Suprapubic skin (tissue), 4 donors: ENCODE results near the gene NCKAP5. TPM values are rescaled to one million over a fixed set of nuclear protein-coding genes. Genes with fewer than 3 reads are reported as not detected.

Experiments
- DNase-seq, 2 donors: peaks; one replicate each; pipeline ENCODE4 v3.0.0-alpha.2; 2019; ENCODE audit warnings: low spot score in 2 of 2
- H3K27ac ChIP-seq: fragments of 200-600 bp; sonication (generic); one replicate; pipeline ENCODE4 v1.5.1; 2019
- H3K27me3 ChIP-seq: fragments of 200-600 bp; sonication (generic); one replicate; pipeline ENCODE4 v1.5.1; 2019
- H3K36me3 ChIP-seq: fragments of 200-600 bp; sonication (generic); one replicate; pipeline ENCODE4 v1.5.1; 2019
- H3K4me1 ChIP-seq: fragments of 200-600 bp; sonication (generic); one replicate; pipeline ENCODE4 v1.5.1; 2019
- H3K4me3 ChIP-seq: fragments of 200-600 bp; sonication (generic); one replicate; pipeline ENCODE4 v1.5.1; 2019; ENCODE audit warnings: mild to moderate bottlenecking
- H3K9me3 ChIP-seq: fragments of 200-600 bp; sonication (generic); one replicate; pipeline ENCODE4 v1.5.1; 2019
- EP300 ChIP-seq: sonication (generic); formaldehyde crosslinking; IDR thresholded peaks from one replicate; pipeline ENCODE4 v1.6.1; 2017; ENCODE audit warnings: antibody characterized with exemption
- POLR2A ChIP-seq, 2 donors: fragments of 450-650 bp; IDR thresholded peaks; one replicate each; pipeline ENCODE4 v1.6.1; 2017; ENCODE audit warnings: antibody characterized with exemption in 2 of 2, mild to moderate bottlenecking in 2 of 2, moderate library complexity in 2 of 2
- POLR2AphosphoS5 ChIP-seq, 3 donors: sonication (generic); formaldehyde crosslinking; IDR thresholded peaks; one replicate each; pipeline ENCODE4 v1.6.1; 2017; ENCODE audit warnings: antibody characterized with exemption in 3 of 3
- WGBS: methylation state at CpG from one replicate; pipeline ENCODE4 v1.1.5; 2018; 5-methylcytosine and 5-hydroxymethylcytosine counted together
- total RNA-seq, 4 donors: library from RNA; depleted of rRNA; stranded (reverse); fragments of >200 nt; gene quantifications; one replicate each; pipeline ENCODE4 v1.1.0, GENCODE V29; 2016
- TF ChIP-seq, protein P1 (sequence below), 2 donors: fragments of 200-600 bp in 1 of 2; fragments of 450-650 bp in 1 of 2; sonication (generic) in 1 of 2; IDR thresholded peaks; one replicate each; pipeline ENCODE4 v1.5.1; 2016 to 2019; ENCODE audit warnings: antibody characterized with exemption in 2 of 2, mild to moderate bottlenecking in 1 of 2, moderate library complexity in 1 of 2

Gene NCKAP5
- total RNA-seq, 4 donors from 2014 or later: 2.8 to 6.4 (median 4.2) TPM

DNA sequence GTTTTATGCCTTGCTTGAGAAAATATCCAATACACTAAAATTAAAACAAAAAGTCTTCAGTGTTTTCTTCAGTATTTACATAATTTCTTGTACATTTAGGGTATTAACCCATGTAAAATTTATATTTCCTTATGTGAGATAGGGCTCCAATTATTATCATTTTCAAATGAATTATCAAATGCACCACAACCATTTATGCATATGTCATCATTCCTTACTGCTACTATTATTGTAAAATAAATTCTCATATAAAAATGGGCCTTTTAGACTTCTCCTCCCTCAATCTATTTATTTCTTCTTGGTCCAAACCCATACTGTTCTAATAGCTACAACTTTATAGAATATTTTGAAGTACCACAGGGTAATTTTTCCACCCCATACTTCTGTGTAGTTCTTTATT is 722.9 kb downstream of the NCKAP5 start:
- TF ChIP-seq POLR2A (IDR thresholded peaks at IDR 0.05): no peak
- TF ChIP-seq, protein P1, sequence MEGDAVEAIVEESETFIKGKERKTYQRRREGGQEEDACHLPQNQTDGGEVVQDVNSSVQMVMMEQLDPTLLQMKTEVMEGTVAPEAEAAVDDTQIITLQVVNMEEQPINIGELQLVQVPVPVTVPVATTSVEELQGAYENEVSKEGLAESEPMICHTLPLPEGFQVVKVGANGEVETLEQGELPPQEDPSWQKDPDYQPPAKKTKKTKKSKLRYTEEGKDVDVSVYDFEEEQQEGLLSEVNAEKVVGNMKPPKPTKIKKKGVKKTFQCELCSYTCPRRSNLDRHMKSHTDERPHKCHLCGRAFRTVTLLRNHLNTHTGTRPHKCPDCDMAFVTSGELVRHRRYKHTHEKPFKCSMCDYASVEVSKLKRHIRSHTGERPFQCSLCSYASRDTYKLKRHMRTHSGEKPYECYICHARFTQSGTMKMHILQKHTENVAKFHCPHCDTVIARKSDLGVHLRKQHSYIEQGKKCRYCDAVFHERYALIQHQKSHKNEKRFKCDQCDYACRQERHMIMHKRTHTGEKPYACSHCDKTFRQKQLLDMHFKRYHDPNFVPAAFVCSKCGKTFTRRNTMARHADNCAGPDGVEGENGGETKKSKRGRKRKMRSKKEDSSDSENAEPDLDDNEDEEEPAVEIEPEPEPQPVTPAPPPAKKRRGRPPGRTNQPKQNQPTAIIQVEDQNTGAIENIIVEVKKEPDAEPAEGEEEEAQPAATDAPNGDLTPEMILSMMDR (IDR thresholded peaks at IDR 0.05): no peak
- no peak for TF ChIP-seq EP300
- no peak for TF ChIP-seq POLR2AphosphoS5 (IDR thresholded peaks at IDR 0.05)
- no peak overlapping the region for H3K4me3 ChIP-seq
- H3K27me3 ChIP-seq: no peaks in the 10 kb centered on the region
- no peak for DNase-seq
- no peaks in the 10 kb centered on the region for H3K4me1 ChIP-seq
- no peak overlapping the region for H3K27ac ChIP-seq
- H3K9me3 ChIP-seq: no peaks in the 10 kb centered on the region
- no peaks in the 10 kb centered on the region for H3K36me3 ChIP-seq

DNA sequence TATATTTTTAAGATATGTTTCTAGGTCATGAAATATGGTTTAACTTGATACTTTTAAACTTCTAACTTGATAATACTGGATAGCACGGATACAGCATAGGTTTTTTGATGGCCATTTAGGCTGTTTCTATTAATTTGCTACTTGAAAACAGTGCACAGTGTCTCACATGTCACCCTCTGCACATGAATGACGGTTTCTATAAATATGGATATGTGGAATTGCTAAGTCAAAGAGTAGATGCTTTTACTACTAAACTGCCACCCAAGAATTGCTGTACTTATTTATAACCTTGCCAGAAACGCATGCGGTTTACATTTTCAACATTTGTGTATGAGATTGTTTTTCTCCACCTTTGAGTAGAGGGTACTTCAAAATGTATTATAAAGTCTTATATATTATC is 723.7 kb downstream of the NCKAP5 start:
- no peaks in the 10 kb centered on the region for H3K27me3 ChIP-seq
- H3K9me3 ChIP-seq: no peaks in the 10 kb centered on the region
- no peaks in the 10 kb centered on the region for H3K4me1 ChIP-seq
- H3K36me3 ChIP-seq: no peaks in the 10 kb centered on the region
- DNase-seq: no peak
- H3K27ac ChIP-seq: no peak overlapping the region
- WGBS: 81% methylated on average over 4 of the region's 4 CpGs
- TF ChIP-seq POLR2A (IDR thresholded peaks at IDR 0.05): no peak
- no peak for TF ChIP-seq EP300
- TF ChIP-seq, protein P1 (IDR thresholded peaks at IDR 0.05): no peak
- TF ChIP-seq POLR2AphosphoS5 (IDR thresholded peaks at IDR 0.05): no peak
- H3K4me3 ChIP-seq: no peak overlapping the region

DNA sequence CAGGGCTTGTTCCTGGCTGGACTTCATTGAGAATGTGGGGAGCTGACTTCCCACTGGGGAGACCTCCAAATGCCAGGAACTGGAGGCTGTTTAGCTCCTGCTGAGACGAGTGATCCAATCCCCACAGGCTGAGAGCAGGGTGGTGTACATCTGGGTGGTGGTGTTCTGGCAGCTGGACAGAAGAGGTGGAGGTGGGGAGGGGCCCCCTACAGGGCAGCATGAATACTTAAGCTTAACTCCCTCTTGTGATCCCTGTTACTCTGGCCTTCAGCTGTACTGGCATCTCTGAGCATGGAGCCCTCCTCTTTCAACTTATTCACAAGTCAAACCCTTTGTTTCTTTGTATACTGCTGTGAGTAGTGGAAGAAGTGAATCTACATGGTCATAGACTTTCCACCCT is 730.5 kb downstream of the NCKAP5 start:
- no peaks in the 10 kb centered on the region for H3K9me3 ChIP-seq
- no peaks in the 10 kb centered on the region for H3K27me3 ChIP-seq
- 83% methylated on average over 1 of the region's 1 CpG for WGBS
- no peak overlapping the region for H3K27ac ChIP-seq
- DNase-seq: no peak
- no peak overlapping the region for H3K4me3 ChIP-seq
- no peaks in the 10 kb centered on the region for H3K36me3 ChIP-seq
- no peaks in the 10 kb centered on the region for H3K4me1 ChIP-seq
- no peak for TF ChIP-seq EP300
- TF ChIP-seq POLR2A (IDR thresholded peaks at IDR 0.05): no peak
- TF ChIP-seq, protein P1 (IDR thresholded peaks at IDR 0.05): no peak
- no peak for TF ChIP-seq POLR2AphosphoS5 (IDR thresholded peaks at IDR 0.05)

DNA sequence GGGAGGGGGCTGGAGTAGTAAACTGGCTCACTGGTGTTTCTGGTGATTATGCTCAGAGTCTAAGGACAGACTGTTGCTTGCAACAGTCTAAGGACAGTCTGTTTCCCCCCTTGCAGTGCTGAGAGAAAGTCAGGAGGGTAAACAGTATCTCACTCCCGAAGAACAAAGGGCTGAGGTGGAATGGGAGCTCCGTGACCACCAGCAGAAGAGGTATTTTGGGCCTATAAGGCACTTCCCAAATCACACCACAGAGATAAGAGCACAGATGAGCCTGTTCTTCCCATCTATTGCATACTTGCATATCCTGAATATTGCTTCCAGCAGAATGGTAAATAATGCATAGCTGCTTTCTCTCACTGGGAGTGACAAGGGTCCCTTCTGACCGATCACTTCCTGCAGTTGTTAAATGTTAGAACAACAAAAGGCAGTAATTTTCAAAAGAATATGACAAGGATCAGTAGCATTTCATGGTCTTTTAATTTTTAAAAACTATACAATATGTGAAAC is 737.9 kb downstream of the NCKAP5 start:
- Histone ChIP-seq H3K27ac (no peak overlapping the region), H3K4me1 (no peaks in the 10 kb centered on the region), H3K4me3 (no peak overlapping the region), H3K9me3 (no peaks in the 10 kb centered on the region), H3K27me3 (no peaks in the 10 kb centered on the region), H3K36me3 (no peaks in the 10 kb centered on the region)
- WGBS: 66% methylated on average over 3 of the region's 3 CpGs
- TF ChIP-seq EP300: no peak
- no peak for TF ChIP-seq POLR2AphosphoS5 (IDR thresholded peaks at IDR 0.05)
- no peak for TF ChIP-seq POLR2A (IDR thresholded peaks at IDR 0.05)
- TF ChIP-seq, protein P1 (IDR thresholded peaks at IDR 0.05): no peak
- no peak for DNase-seq

DNA sequence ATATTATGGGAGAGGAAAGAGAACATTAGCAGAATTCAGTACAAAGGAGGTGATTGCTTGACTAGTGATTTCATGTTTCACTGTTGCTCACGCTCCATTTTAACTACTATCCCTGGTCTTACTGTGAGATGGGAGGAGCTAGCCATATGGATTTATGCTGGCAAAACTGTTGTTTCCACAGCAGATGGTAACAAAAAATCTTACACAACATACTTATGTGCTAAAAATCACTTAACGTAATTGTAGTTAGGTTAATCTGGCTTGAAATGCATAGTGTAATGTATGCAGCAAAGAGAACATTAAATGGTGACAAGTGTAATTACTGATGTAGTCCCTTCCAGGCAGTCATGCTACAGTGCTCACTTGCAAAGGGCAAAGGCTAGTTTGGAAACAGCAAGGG is 742.7 kb downstream of the NCKAP5 start:
- H3K27ac ChIP-seq: no peak overlapping the region
- DNase-seq: no peak
- no peaks in the 10 kb centered on the region for H3K27me3 ChIP-seq
- no peaks in the 10 kb centered on the region for H3K9me3 ChIP-seq
- TF ChIP-seq POLR2AphosphoS5 (IDR thresholded peaks at IDR 0.05) (no peak), POLR2A (IDR thresholded peaks at IDR 0.05) (no peak), EP300 (no peak)
- TF ChIP-seq, protein P1 (IDR thresholded peaks at IDR 0.05): no peak
- H3K4me3 ChIP-seq: no peak overlapping the region
- WGBS: 89% methylated on average over 2 of the region's 2 CpGs
- no peaks in the 10 kb centered on the region for H3K4me1 ChIP-seq
- no peaks in the 10 kb centered on the region for H3K36me3 ChIP-seq
